Ovary (tissue), 9 donors: Measurements from ENCODE around the gene CSF3R. TPM values are rescaled to one million over a fixed set of nuclear protein-coding genes. Genes with fewer than 3 reads are reported as not detected.
A peak's percentile ranks its signal among the peaks of the same experiment; 100 is the strongest.

ENCODE experiments used
- DNase-seq, 5 donors: peaks; one replicate each; pipeline ENCODE4 v3.0.0-alpha.2; 2019 to 2020
- H3K27ac ChIP-seq, 2 donors: fragments of 200-600 bp; one replicate each; pipeline versions ENCODE4 v1.5.1 to v1.8.0; 2019 to 2022
- H3K27me3 ChIP-seq: fragments of 200-600 bp; one replicate; pipeline ENCODE4 v1.8.0; 2022
- H3K36me3 ChIP-seq: fragments of 200-600 bp; sonication (generic); one replicate; pipeline ENCODE4 v1.5.1; 2019
- H3K4me1 ChIP-seq: one replicate; pipeline ENCODE4 v1.8.1; 2013; ENCODE audit warnings: mild to moderate bottlenecking, moderate library complexity; ENCODE audit not compliant: insufficient read depth
- H3K4me3 ChIP-seq: fragments of 200-600 bp; sonication (generic); one replicate; pipeline ENCODE4 v1.5.1; 2017
- H3K9me3 ChIP-seq, 2 donors: fragments of 200-600 bp in 1 of 2; sonication (generic) in 1 of 2; one replicate each; pipeline versions ENCODE4 v1.5.1 to v1.8.1; 2013 to 2019; ENCODE audit warnings: mild to moderate bottlenecking in 1 of 2, moderate library complexity in 1 of 2
- CTCF ChIP-seq, 3 donors: fragments of 450-650 bp in 2 of 3; fragments of 200-600 bp in 1 of 3; IDR thresholded peaks; one replicate each; pipeline versions ENCODE4 v1.5.1 to v1.8.0; 2016 to 2022; ENCODE audit warnings: antibody characterized with exemption in 3 of 3, mild to moderate bottlenecking in 1 of 3
- EP300 ChIP-seq: sonication (generic); formaldehyde crosslinking; IDR thresholded peaks from one replicate; pipeline ENCODE4 v1.6.1; 2017; ENCODE audit warnings: antibody characterized with exemption
- POLR2A ChIP-seq: fragments of 450-650 bp; IDR thresholded peaks from one replicate; pipeline ENCODE4 v1.6.1; 2017; ENCODE audit warnings: antibody characterized with exemption, mild to moderate bottlenecking, moderate library complexity
- WGBS, 3 donors: extraction: QIAGEN DNeasy Blood & Tissue Kit in 1 of 3; methylation state at CpG; one replicate each; pipeline versions ENCODE4 v1.1.5 to v1.1.7; 2013 to 2017; 5-methylcytosine and 5-hydroxymethylcytosine counted together
- intact Hi-C, 4 donors: fragments of 100-400 bp; cut with DNase I; formaldehyde crosslinking; loops; one replicate each; pipeline versions ENCODE4 v1.11.0 to v1.15.1; 2022 to 2023
- polyA plus RNA-seq, 2 donors: library from polyadenylated mRNA; stranded (reverse); fragments of 200-250 nt in 1 of 2; fragments of 350-450 nt in 1 of 2; fragmentation: Illumina TruSeq in 1 of 2; extraction: RNeasy Lipid Tissue Mini Kit (QIAGEN cat#74804) in 1 of 2; gene quantifications; one replicate each; pipeline ENCODE4 v1.2.3, GENCODE V29; 2013 to 2014
- total RNA-seq, 7 donors: library from RNA; depleted of rRNA in 2 of 7; stranded (reverse); fragments of >200 nt in 2 of 7; fragmentation: NEBNext Ultra II Directional in 3 of 7; extraction: Animal tissue kit (Norgen Biotek cat#: 25700) in 3 of 7; gene quantifications; one replicate each; pipeline versions ENCODE4 v1.1.0 to v1.2.4, GENCODE V29; 2016 to 2023
- donor health status: DM: no; HTN: no; CAD: no; lungs with moderate emphysema.
- donor health status: DM: no; HTN: no; CAD: no.
- donor health status: Bipolar disorder and iron deficiency.
- donor health status: DM: yes; HTN: yes; CAD: no.
- donor health status: DM: no; HTN: no; CAD: no.
- donor health status: DM: yes; HTN: yes; CAD: no.

Gene CSF3R
- total and polyA plus RNA-seq, 9 donors, result 1.9 to 5.7 (median 4.7) TPM

- Histone ChIP-seq H3K27me3 (no peaks in the 10 kb centered on the region), H3K36me3 (no peaks in the 10 kb centered on the region), H3K4me3 (peak overlapping the region; percentile 78), H3K27ac (peak overlapping the region; percentile 57 to 81), H3K9me3 (no peaks in the 10 kb centered on the region), H3K4me1 (peaks cover 2% of the 10 kb centered on the region)
- no peak for DNase-seq
- intact Hi-C loops, result no loop called here
- TF ChIP-seq CTCF (IDR thresholded peaks at IDR 0.05) (no peak), POLR2A (no peak), EP300 (no peak)
- WGBS, 3 donors, result 10 to 12% (median 12%) methylated on average over 6 of the region's 6 CpGs
These were observed 19.3 kb downstream of the CSF3R start for GRCh38 chr1:36463463-36463802.

GRCh38 chr1:36458910-36459309, 23.8 kb downstream of the CSF3R start:
- no peaks in the 10 kb centered on the region for H3K36me3 ChIP-seq

GRCh38 chr1:36457691-36458090, 25.0 kb downstream of the CSF3R start:
- Histone ChIP-seq H3K9me3 (no peaks in the 10 kb centered on the region), H3K4me1 (no peaks in the 10 kb centered on the region), H3K27me3 (no peaks in the 10 kb centered on the region), H3K36me3 (no peaks in the 10 kb centered on the region), H3K4me3 (no peak overlapping the region), H3K27ac (no peak overlapping the region)
- TF ChIP-seq EP300, result no peak
- TF ChIP-seq POLR2A, result no peak
- no peak for TF ChIP-seq CTCF (IDR thresholded peaks at IDR 0.05)
- DNase-seq, result no peak
- 85 to 88% (median 86%) methylated on average over 5 of the region's 5 CpGs for WGBS, 3 donors
- intact Hi-C loops, result no loop called here

More at GRCh38 chr1:36458910-36459309, 23.8 kb downstream of the CSF3R start:
- DNase-seq, result no peak
- Histone ChIP-seq H3K27me3 (no peaks in the 10 kb centered on the region), H3K27ac (no peak overlapping the region), H3K9me3 (no peaks in the 10 kb centered on the region), H3K4me1 (peaks cover 2% of the 10 kb centered on the region), H3K4me3 (no peak overlapping the region)
- intact Hi-C loops, result no loop called here
- TF ChIP-seq CTCF (IDR thresholded peaks at IDR 0.05) (no peak), POLR2A (no peak), EP300 (no peak)
- WGBS, 3 donors, result 87 to 97% (median 91%) methylated on average over 3 of the region's 3 CpGs

- H3K27me3 ChIP-seq, result no peaks in the 10 kb centered on the region
- no peak overlapping the region for H3K27ac ChIP-seq
- no peaks in the 10 kb centered on the region for H3K36me3 ChIP-seq
- H3K4me1 ChIP-seq, result no peaks in the 10 kb centered on the region
- intact Hi-C loops, result no loop called here
- TF ChIP-seq EP300, result no peak
- TF ChIP-seq CTCF (IDR thresholded peaks at IDR 0.05), result no peak
- no peak for TF ChIP-seq POLR2A
- no peak overlapping the region for H3K4me3 ChIP-seq
- H3K9me3 ChIP-seq, result no peaks in the 10 kb centered on the region
- no peak for DNase-seq
These were observed 26.3 kb downstream of the CSF3R start for GRCh38 chr1:36456391-36456928.

GRCh38 chr1:36455386-36455785, 27.3 kb downstream of the CSF3R start:
- Histone ChIP-seq H3K9me3 (no peaks in the 10 kb centered on the region), H3K36me3 (no peaks in the 10 kb centered on the region), H3K27ac (no peak overlapping the region), H3K4me1 (no peaks in the 10 kb centered on the region), H3K4me3 (no peak overlapping the region), H3K27me3 (no peaks in the 10 kb centered on the region)
- WGBS, 3 donors, result 54 to 61% (median 55%) methylated on average over 1 of the region's 1 CpG
- TF ChIP-seq EP300, result no peak
- no peak for TF ChIP-seq CTCF (IDR thresholded peaks at IDR 0.05)
- no peak for TF ChIP-seq POLR2A
- DNase-seq, result no peak
- intact Hi-C loops, result no loop called here
